PC-9 (cell line): ENCODE data around the gene AAK1.

Source experiments
- CTCF ChIP-seq: fragments of 200-600 bp; sonication (generic); conservative IDR thresholded peaks from 2 replicates; pipeline ENCODE4 v1.6.1; 2017; ENCODE audit warnings: mixed run types, antibody characterized with exemption, mild to moderate bottlenecking, moderate library complexity
- EZH2 ChIP-seq: fragments of 200-600 bp; sonication (generic); IDR thresholded peaks from 2 replicates; pipeline ENCODE4 v1.8.0; 2017; ENCODE audit warnings: antibody characterized with exemption, low read depth

DNA sequence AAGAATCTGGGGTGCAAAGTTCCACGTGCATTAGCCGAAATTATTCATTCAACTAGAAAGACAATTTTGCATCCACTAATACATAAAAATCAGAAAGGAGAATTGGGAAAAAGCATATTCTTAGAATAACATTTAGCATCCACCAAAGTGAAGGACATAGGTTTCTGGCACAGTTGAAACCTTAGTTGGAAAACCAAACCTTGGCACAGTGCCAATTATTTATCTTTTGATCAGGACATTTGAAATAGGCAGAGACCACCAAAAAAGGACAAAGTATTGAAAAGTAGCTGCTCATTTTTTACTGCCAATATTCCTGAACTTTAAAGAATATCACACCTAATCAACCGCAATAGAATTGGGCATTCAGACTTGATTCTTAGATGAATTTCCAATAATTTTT lies 180.8 kb downstream of the AAK1 start:
- TF ChIP-seq CTCF (no peak), EZH2 (no peak)
